ENCODE measurements around the gene MAP3K21. TPM values are rescaled to one million over a fixed set of nuclear protein-coding genes. Genes with fewer than 3 reads are reported as not detected.

Gene MAP3K21
- total and polyA plus RNA-seq, 2 donors = 0.94 to 1.3 TPM

GRCh38 chr1:233333086-233333485 is 5.6 kb downstream of the MAP3K21 start:
- Histone ChIP-seq H3K4me1 (ENCODE audit: control insufficient read depth in 2 of 2, insufficient read depth in 2 of 2, low read length in 2 of 2) (peaks cover 5 to 6% of the 10 kb centered on the region in 2 donors), H3K9me3 (ENCODE audit: control insufficient read depth in 2 of 2, insufficient read depth in 1 of 2, low read length in 1 of 2) (no peaks in the 10 kb centered on the region), H3K27me3 (ENCODE audit: control insufficient read depth in 2 of 2, insufficient read depth in 1 of 2, low read length in 1 of 2) (peaks cover 5 to 25% of the 10 kb centered on the region in 2 donors), H3K27ac (ENCODE audit: low read depth in 1 of 2, low read length in 1 of 2) (no peak overlapping the region), H3K4me3 (ENCODE audit: low read length in 2 of 2) (no peak overlapping the region), H3K36me3 (ENCODE audit: control insufficient read depth in 2 of 2, insufficient read depth in 2 of 2, low read length in 1 of 2) (no peaks in the 10 kb centered on the region)
- WGBS = 99% methylated on average over 1 of the region's 1 CpG
- DNase-seq (ENCODE audit: low read depth in 6 of 9, low spot score in 9 of 9) = no peak

- no peak overlapping the region for H3K27ac ChIP-seq (ENCODE audit: low read depth in 1 of 2, low read length in 1 of 2)
- H3K36me3 ChIP-seq (ENCODE audit: control insufficient read depth in 2 of 2, insufficient read depth in 2 of 2, low read length in 1 of 2) = no peaks in the 10 kb centered on the region
- no peaks in the 10 kb centered on the region for H3K4me1 ChIP-seq (ENCODE audit: control insufficient read depth in 2 of 2, insufficient read depth in 2 of 2, low read length in 2 of 2)
- H3K9me3 ChIP-seq (ENCODE audit: control insufficient read depth in 2 of 2, insufficient read depth in 1 of 2, low read length in 1 of 2) = no peaks in the 10 kb centered on the region
- DNase-seq (ENCODE audit: low read depth in 6 of 9, low spot score in 9 of 9) = no peak
- peaks cover under 1 to 15% of the 10 kb centered on the region in 2 donors for H3K27me3 ChIP-seq (ENCODE audit: control insufficient read depth in 2 of 2, insufficient read depth in 1 of 2, low read length in 1 of 2)
- H3K4me3 ChIP-seq (ENCODE audit: low read length in 2 of 2) = no peak overlapping the region
- WGBS = 98% methylated on average over 7 of the region's 7 CpGs
Observed at GRCh38 chr1:233334092-233334491, 6.6 kb downstream of the MAP3K21 start.

GRCh38 chr1:233336554-233337456 is 9.3 kb downstream of the MAP3K21 start:
- Histone ChIP-seq H3K4me3 (ENCODE audit: low read length in 2 of 2) (no peak overlapping the region), H3K36me3 (ENCODE audit: control insufficient read depth in 2 of 2, insufficient read depth in 2 of 2, low read length in 1 of 2) (no peaks in the 10 kb centered on the region), H3K27me3 (ENCODE audit: control insufficient read depth in 2 of 2, insufficient read depth in 1 of 2, low read length in 1 of 2) (peaks cover 0 to 5% of the 10 kb centered on the region in 2 donors), H3K4me1 (ENCODE audit: control insufficient read depth in 2 of 2, insufficient read depth in 2 of 2, low read length in 2 of 2) (no peaks in the 10 kb centered on the region), H3K9me3 (ENCODE audit: control insufficient read depth in 2 of 2, insufficient read depth in 1 of 2, low read length in 1 of 2) (no peaks in the 10 kb centered on the region), H3K27ac (ENCODE audit: low read depth in 1 of 2, low read length in 1 of 2) (no peak overlapping the region)
- WGBS = 96% methylated on average over 5 of the region's 5 CpGs
- DNase-seq (ENCODE audit: low read depth in 6 of 9, low spot score in 9 of 9) = no peak

DNA sequence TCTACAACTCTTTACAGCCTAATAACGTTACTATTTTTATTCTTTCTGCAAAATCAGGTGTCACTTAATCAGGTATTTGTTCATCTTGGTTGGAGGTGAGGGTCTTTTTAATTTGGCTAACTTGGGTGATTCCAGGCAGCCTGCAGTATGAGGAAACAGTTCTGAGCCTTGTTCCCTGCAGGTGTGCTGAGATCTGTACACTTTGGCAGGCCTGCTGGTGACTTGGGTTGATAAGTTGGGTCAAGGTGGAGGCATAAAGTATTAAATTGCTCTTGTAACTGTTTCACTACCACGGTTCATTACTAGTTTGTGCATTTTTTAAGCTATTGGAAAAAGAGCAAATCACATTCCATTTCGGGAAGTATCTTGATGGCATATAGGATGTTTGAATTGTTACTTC is 10.0 kb downstream of the MAP3K21 start:
- Histone ChIP-seq H3K4me3 (ENCODE audit: low read length in 2 of 2) (no peak overlapping the region), H3K27ac (ENCODE audit: low read depth in 1 of 2, low read length in 1 of 2) (no peak overlapping the region), H3K9me3 (ENCODE audit: control insufficient read depth in 2 of 2, insufficient read depth in 1 of 2, low read length in 1 of 2) (no peaks in the 10 kb centered on the region), H3K36me3 (ENCODE audit: control insufficient read depth in 2 of 2, insufficient read depth in 2 of 2, low read length in 1 of 2) (no peaks in the 10 kb centered on the region), H3K4me1 (ENCODE audit: control insufficient read depth in 2 of 2, insufficient read depth in 2 of 2, low read length in 2 of 2) (no peaks in the 10 kb centered on the region), H3K27me3 (ENCODE audit: control insufficient read depth in 2 of 2, insufficient read depth in 1 of 2, low read length in 1 of 2) (peaks cover 0 to 5% of the 10 kb centered on the region in 2 donors)
- no peak for DNase-seq (ENCODE audit: low read depth in 6 of 9, low spot score in 9 of 9)
- WGBS = 94% methylated on average over 3 of the region's 3 CpGs

- Histone ChIP-seq H3K4me1 (ENCODE audit: control insufficient read depth in 2 of 2, insufficient read depth in 2 of 2, low read length in 2 of 2) (no peaks in the 10 kb centered on the region), H3K4me3 (ENCODE audit: low read length in 2 of 2) (no peak overlapping the region), H3K9me3 (ENCODE audit: control insufficient read depth in 2 of 2, insufficient read depth in 1 of 2, low read length in 1 of 2) (no peaks in the 10 kb centered on the region), H3K36me3 (ENCODE audit: control insufficient read depth in 2 of 2, insufficient read depth in 2 of 2, low read length in 1 of 2) (no peaks in the 10 kb centered on the region), H3K27me3 (ENCODE audit: control insufficient read depth in 2 of 2, insufficient read depth in 1 of 2, low read length in 1 of 2) (peaks cover 0 to 5% of the 10 kb centered on the region in 2 donors), H3K27ac (ENCODE audit: low read depth in 1 of 2, low read length in 1 of 2) (no peak overlapping the region)
- WGBS = 98% methylated on average over 2 of the region's 2 CpGs
- no peak for DNase-seq (ENCODE audit: low read depth in 6 of 9, low spot score in 9 of 9)
Observed at GRCh38 chr1:233338102-233338501, 10.6 kb downstream of the MAP3K21 start.

DNA sequence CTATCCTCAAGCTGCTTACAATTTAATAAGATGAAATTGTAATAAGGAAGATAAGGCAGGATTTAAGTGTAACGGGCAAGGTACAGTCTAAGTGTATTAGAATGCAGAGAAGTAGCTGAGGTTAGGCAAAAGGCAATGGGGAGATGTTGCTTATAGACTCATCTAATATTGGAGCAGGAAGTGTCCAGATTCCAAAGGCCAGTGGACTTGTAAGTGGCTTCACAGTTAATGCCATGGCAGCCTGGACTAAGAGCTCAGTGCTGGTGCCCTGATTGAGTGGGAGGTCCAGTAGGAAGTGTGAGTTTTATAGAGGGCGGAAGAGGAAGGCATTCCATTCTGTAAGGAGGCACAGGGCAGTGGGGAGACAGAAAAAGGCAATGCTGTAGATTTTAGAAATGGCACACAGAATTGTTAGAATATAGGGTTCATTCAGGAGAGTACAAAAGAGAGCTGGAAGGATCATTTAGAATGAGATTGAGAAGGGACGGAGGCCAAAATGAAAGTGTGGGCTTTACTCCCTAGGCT is 12.6 kb downstream of the MAP3K21 start:
- H3K27ac ChIP-seq (ENCODE audit: low read depth in 1 of 2, low read length in 1 of 2) = no peak overlapping the region
- H3K27me3 ChIP-seq (ENCODE audit: control insufficient read depth in 2 of 2, insufficient read depth in 1 of 2, low read length in 1 of 2) = peaks cover 0 to 5% of the 10 kb centered on the region in 2 donors
- no peak overlapping the region for H3K4me3 ChIP-seq (ENCODE audit: low read length in 2 of 2)
- WGBS = 97% methylated on average over 3 of the region's 3 CpGs
- H3K36me3 ChIP-seq (ENCODE audit: control insufficient read depth in 2 of 2, insufficient read depth in 2 of 2, low read length in 1 of 2) = no peaks in the 10 kb centered on the region
- no peaks in the 10 kb centered on the region for H3K4me1 ChIP-seq (ENCODE audit: control insufficient read depth in 2 of 2, insufficient read depth in 2 of 2, low read length in 2 of 2)
- no peak for DNase-seq (ENCODE audit: low read depth in 6 of 9, low spot score in 9 of 9)
- no peaks in the 10 kb centered on the region for H3K9me3 ChIP-seq (ENCODE audit: control insufficient read depth in 2 of 2, insufficient read depth in 1 of 2, low read length in 1 of 2)

DNA sequence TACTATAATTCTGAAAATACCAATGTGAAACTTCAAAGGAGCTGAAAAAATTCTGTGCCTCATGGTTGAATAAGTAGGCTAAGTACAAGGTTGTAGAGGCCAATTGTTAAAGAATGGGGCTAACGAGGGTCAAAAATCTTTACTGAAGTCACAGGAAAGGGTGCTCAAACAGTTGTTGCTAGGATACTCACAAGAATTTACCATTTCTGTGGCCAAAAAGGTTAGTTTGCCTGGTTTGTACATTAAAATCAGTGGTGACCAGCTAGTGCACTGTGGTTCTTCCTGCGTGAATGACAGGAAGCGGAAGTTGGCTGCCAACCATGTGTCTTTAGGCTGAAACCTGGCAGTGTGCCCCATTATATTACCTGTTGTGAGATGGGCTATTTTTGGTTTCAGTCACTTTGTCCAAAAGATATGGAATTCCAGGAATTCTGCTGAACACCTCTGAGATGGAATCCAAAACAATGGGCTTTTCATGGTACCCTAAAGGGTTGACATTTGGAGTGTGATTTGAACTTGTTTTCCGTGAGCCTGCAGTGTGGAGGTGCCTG is 13.5 kb downstream of the MAP3K21 start:
- WGBS = 78% methylated on average over 4 of the region's 4 CpGs
- H3K27me3 ChIP-seq (ENCODE audit: control insufficient read depth in 2 of 2, insufficient read depth in 1 of 2, low read length in 1 of 2) = peaks cover 0 to 5% of the 10 kb centered on the region in 2 donors
- no peak overlapping the region for H3K27ac ChIP-seq (ENCODE audit: low read depth in 1 of 2, low read length in 1 of 2)
- H3K9me3 ChIP-seq (ENCODE audit: control insufficient read depth in 2 of 2, insufficient read depth in 1 of 2, low read length in 1 of 2) = no peaks in the 10 kb centered on the region
- H3K4me3 ChIP-seq (ENCODE audit: low read length in 2 of 2) = no peak overlapping the region
- no peak for DNase-seq (ENCODE audit: low read depth in 6 of 9, low spot score in 9 of 9)
- H3K36me3 ChIP-seq (ENCODE audit: control insufficient read depth in 2 of 2, insufficient read depth in 2 of 2, low read length in 1 of 2) = no peaks in the 10 kb centered on the region
- H3K4me1 ChIP-seq (ENCODE audit: control insufficient read depth in 2 of 2, insufficient read depth in 2 of 2, low read length in 2 of 2) = no peaks in the 10 kb centered on the region

DNA sequence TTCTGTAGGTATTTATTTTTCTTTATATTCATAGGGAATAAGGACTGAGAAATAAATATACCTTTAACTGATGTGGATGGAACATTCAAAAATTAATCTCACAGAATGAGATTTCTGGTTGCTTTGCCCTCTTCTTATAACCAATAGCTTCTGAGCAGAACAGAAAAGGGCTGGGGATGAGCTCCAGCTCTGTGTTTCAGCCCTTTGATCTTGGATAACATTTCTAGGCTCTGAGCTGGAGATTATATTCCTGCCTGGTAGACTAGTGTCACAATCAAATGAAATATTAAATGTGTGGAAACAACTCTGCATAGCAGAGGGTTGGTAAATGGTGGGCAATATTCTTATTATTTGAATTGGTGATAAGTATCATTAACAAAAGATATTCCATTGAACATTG is 14.6 kb downstream of the MAP3K21 start:
- Histone ChIP-seq H3K4me1 (ENCODE audit: control insufficient read depth in 2 of 2, insufficient read depth in 2 of 2, low read length in 2 of 2) (no peaks in the 10 kb centered on the region), H3K4me3 (ENCODE audit: low read length in 2 of 2) (no peak overlapping the region), H3K9me3 (ENCODE audit: control insufficient read depth in 2 of 2, insufficient read depth in 1 of 2, low read length in 1 of 2) (no peaks in the 10 kb centered on the region), H3K27me3 (ENCODE audit: control insufficient read depth in 2 of 2, insufficient read depth in 1 of 2, low read length in 1 of 2) (peaks cover 0 to 5% of the 10 kb centered on the region in 2 donors), H3K36me3 (ENCODE audit: control insufficient read depth in 2 of 2, insufficient read depth in 2 of 2, low read length in 1 of 2) (no peaks in the 10 kb centered on the region), H3K27ac (ENCODE audit: low read depth in 1 of 2, low read length in 1 of 2) (no peak overlapping the region)
- no peak for DNase-seq (ENCODE audit: low read depth in 6 of 9, low spot score in 9 of 9)

DNA sequence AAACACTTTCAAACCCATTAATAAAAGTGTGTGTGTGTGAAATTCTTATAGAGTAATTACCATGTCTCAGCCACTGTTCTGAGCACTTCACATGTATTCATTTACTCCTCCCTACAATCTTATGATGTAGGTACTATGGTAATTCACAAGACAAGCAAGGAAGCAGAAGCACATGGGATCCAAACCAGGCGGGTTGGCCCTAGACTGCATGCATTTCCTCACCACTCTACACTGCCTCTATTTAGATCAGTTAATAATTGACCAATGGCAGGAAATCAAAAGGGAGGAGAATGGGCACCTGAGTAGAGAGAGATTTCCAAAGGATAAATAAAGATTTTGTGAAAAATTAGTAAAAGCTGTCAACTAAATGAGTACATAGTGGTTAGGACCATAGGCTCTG is 15.7 kb downstream of the MAP3K21 start:
- Histone ChIP-seq H3K27ac (ENCODE audit: low read depth in 1 of 2, low read length in 1 of 2) (no peak overlapping the region), H3K36me3 (ENCODE audit: control insufficient read depth in 2 of 2, insufficient read depth in 2 of 2, low read length in 1 of 2) (no peaks in the 10 kb centered on the region), H3K4me3 (ENCODE audit: low read length in 2 of 2) (no peak overlapping the region), H3K27me3 (ENCODE audit: control insufficient read depth in 2 of 2, insufficient read depth in 1 of 2, low read length in 1 of 2) (peaks cover 0 to 5% of the 10 kb centered on the region in 2 donors), H3K9me3 (ENCODE audit: control insufficient read depth in 2 of 2, insufficient read depth in 1 of 2, low read length in 1 of 2) (no peaks in the 10 kb centered on the region), H3K4me1 (ENCODE audit: control insufficient read depth in 2 of 2, insufficient read depth in 2 of 2, low read length in 2 of 2) (no peaks in the 10 kb centered on the region)
- WGBS = 91% methylated on average over 1 of the region's 1 CpG
- no peak for DNase-seq (ENCODE audit: low read depth in 6 of 9, low spot score in 9 of 9)

Measured in thymus (tissue), 11 donors.